SH-SY5Y (cell line): ENCODE results near the gene TM7SF3.

Source experiments
- GATA2 ChIP-seq: IDR thresholded peaks from 2 replicates; pipeline ENCODE4 v1.6.1; 2011; ENCODE audit warnings: mild to moderate bottlenecking, low read depth, low read length
- GATA3 ChIP-seq: IDR thresholded peaks from 2 replicates; pipeline ENCODE4 v1.6.1; 2011; ENCODE audit warnings: low read depth, mild to moderate bottlenecking, low read length, moderate library complexity

DNA sequence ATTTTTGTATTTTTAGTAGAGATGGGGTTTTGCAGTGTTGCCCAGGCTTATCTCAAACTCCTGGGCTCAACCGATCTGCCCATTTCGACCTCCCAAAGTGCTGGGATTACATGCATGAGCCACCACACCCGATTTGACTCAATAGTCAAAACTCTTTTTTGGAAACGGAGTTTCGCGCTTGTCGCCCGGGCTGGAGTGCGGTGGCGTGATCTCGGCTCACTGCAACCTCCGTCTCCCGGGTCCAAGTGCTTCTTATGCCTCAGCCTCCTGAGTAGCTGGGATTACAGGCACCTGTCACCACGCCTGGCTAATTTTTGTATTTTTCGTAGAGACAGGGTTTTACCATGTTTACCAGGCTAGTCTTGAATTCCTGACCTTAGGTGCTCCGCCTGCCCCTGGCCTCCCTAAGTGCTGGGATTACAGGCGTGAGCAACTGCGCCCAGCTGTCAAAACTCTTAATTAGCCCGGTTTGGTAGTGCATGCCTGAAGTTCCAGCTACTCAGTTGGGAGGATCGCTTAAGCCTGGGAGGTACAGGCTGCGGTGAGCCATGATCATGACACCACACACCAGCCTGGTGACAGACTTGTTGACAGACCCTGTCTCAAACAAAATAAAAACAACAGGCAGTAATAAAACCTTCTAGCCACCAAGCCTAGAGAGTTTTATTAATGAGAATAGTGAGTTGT lies 20.6 kb upstream of the TM7SF3 start:
- TF ChIP-seq GATA2 (no peak), GATA3 (no peak)
